Liver (tissue), 3 donors: ENCODE results near the gene C12orf75.

Experiments used
- CTCF ChIP-seq: fragments of 150-350 bp; IDR thresholded peaks from 2 replicates; pipeline ENCODE4 v1.5.1; 2017; ENCODE audit warnings: improper control_type of control experiment, low read depth, low read length; ENCODE audit not compliant: missing input control
- FOXA1 ChIP-seq: IDR thresholded peaks from 2 replicates; pipeline ENCODE4 v1.6.1; 2016; ENCODE audit warnings: antibody characterized with exemption
- JUND ChIP-seq, 2 donors: IDR thresholded peaks; 2 replicates each; pipeline ENCODE4 v1.6.1; 2016; ENCODE audit warnings: antibody characterized with exemption in 2 of 2
- MAX ChIP-seq: IDR thresholded peaks from 2 replicates; pipeline ENCODE4 v1.6.1; 2016; ENCODE audit warnings: antibody characterized with exemption
- YY1 ChIP-seq: IDR thresholded peaks from 2 replicates; pipeline ENCODE4 v1.6.1; 2016; ENCODE audit warnings: antibody characterized with exemption, mild to moderate bottlenecking
- donor health status: healthy.
- donor health status: healthy.

DNA sequence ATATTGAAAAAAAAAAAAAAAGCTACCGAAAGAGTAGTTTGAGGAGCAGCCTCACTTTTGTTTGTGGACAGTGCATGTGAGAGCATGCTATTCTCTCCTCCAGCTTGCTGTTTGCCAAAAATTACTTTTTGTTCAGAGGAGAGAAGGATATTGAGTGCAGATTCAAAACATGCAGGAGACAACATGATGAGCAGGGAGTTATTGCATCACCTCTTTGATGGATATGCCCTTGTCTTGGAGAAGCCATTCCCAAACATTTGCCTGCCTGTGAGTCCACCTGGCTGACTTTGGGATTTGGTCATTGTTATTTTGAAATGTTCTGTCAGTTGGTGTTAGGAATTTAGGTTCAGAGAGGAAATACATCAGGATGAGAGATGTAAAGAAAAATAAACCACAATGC, 2.4 kb downstream of the C12orf75 start:
- TF ChIP-seq CTCF (no peak), MAX (no peak), FOXA1 (no peak), YY1 (no peak), JUND (IDR thresholded peaks at IDR 0.05) (no peak)
